ENCODE results near the gene EDEM3. TPM values are rescaled to one million over a fixed set of nuclear protein-coding genes. Genes with fewer than 3 reads are reported as not detected.

EDEM3 gene
- polyA plus RNA-seq, 1 donor from 2014 or later: 49.5 TPM

GRCh38 chr1:184660462-184661191, 94.0 kb downstream of the EDEM3 start:
- no peaks in the 10 kb centered on the region for H3K9me3 ChIP-seq (ENCODE audit: low read length)
- H3K27me3 ChIP-seq (ENCODE audit: insufficient read depth, low read depth, low read length): no peaks in the 10 kb centered on the region
- H4K20me1 ChIP-seq (ENCODE audit: insufficient read depth): no peaks in the 10 kb centered on the region
- no peaks in the 10 kb centered on the region for H3K79me2 ChIP-seq (replicated peaks; ENCODE audit: insufficient read depth, low read length)
- H3K27ac ChIP-seq (ENCODE audit: low read length): no peak overlapping the region
- H3K9me2 ChIP-seq (ENCODE audit: insufficient read depth, low read length): no peaks in the 10 kb centered on the region
- no peaks in the 10 kb centered on the region for H3K36me3 ChIP-seq (ENCODE audit: insufficient read depth, low read length)
- H3K9ac ChIP-seq (ENCODE audit: low read length): no peak overlapping the region
- H3F3A ChIP-seq (ENCODE audit: insufficient read depth, low read length, poor library complexity, severe bottlenecking): peaks cover 5% of the 10 kb centered on the region
- TF ChIP-seq TAF1 (IDR thresholded peaks at IDR 0.05; ENCODE audit: low read depth): no peak
- no peak for TF ChIP-seq SMC3 (conservative IDR thresholded peaks at IDR 0.05; ENCODE audit: poor library complexity)
- no peak for TF ChIP-seq MXI1 (conservative IDR thresholded peaks at IDR 0.05; ENCODE audit: poor library complexity, severe bottlenecking)
- TF ChIP-seq POLR2AphosphoS5 (IDR thresholded peaks at IDR 0.05): no peak
- TF ChIP-seq, protein P1, sequence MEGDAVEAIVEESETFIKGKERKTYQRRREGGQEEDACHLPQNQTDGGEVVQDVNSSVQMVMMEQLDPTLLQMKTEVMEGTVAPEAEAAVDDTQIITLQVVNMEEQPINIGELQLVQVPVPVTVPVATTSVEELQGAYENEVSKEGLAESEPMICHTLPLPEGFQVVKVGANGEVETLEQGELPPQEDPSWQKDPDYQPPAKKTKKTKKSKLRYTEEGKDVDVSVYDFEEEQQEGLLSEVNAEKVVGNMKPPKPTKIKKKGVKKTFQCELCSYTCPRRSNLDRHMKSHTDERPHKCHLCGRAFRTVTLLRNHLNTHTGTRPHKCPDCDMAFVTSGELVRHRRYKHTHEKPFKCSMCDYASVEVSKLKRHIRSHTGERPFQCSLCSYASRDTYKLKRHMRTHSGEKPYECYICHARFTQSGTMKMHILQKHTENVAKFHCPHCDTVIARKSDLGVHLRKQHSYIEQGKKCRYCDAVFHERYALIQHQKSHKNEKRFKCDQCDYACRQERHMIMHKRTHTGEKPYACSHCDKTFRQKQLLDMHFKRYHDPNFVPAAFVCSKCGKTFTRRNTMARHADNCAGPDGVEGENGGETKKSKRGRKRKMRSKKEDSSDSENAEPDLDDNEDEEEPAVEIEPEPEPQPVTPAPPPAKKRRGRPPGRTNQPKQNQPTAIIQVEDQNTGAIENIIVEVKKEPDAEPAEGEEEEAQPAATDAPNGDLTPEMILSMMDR (IDR thresholded peaks at IDR 0.05; ENCODE audit: poor library complexity, severe bottlenecking): no peak
- TF ChIP-seq EZH2 (IDR thresholded peaks at IDR 0.05; ENCODE audit: borderline replicate concordance, insufficient read depth, low read length, poor library complexity, severe bottlenecking): no peak
- TF ChIP-seq, protein P2, sequence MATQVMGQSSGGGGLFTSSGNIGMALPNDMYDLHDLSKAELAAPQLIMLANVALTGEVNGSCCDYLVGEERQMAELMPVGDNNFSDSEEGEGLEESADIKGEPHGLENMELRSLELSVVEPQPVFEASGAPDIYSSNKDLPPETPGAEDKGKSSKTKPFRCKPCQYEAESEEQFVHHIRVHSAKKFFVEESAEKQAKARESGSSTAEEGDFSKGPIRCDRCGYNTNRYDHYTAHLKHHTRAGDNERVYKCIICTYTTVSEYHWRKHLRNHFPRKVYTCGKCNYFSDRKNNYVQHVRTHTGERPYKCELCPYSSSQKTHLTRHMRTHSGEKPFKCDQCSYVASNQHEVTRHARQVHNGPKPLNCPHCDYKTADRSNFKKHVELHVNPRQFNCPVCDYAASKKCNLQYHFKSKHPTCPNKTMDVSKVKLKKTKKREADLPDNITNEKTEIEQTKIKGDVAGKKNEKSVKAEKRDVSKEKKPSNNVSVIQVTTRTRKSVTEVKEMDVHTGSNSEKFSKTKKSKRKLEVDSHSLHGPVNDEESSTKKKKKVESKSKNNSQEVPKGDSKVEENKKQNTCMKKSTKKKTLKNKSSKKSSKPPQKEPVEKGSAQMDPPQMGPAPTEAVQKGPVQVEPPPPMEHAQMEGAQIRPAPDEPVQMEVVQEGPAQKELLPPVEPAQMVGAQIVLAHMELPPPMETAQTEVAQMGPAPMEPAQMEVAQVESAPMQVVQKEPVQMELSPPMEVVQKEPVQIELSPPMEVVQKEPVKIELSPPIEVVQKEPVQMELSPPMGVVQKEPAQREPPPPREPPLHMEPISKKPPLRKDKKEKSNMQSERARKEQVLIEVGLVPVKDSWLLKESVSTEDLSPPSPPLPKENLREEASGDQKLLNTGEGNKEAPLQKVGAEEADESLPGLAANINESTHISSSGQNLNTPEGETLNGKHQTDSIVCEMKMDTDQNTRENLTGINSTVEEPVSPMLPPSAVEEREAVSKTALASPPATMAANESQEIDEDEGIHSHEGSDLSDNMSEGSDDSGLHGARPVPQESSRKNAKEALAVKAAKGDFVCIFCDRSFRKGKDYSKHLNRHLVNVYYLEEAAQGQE (IDR thresholded peaks at IDR 0.05; ENCODE audit: borderline replicate concordance): no peak
- no peak for TF ChIP-seq EP300 (conservative IDR thresholded peaks at IDR 0.05; ENCODE audit: poor library complexity, severe bottlenecking)
- TF ChIP-seq RAD21 (conservative IDR thresholded peaks at IDR 0.05): no peak
- H2AFZ ChIP-seq (ENCODE audit: low read depth, low read length): no peak overlapping the region
- H3K4me3 ChIP-seq (ENCODE audit: low read length): no peak overlapping the region
- H3K4me2 ChIP-seq (ENCODE audit: low read length): no peak overlapping the region

DNA sequence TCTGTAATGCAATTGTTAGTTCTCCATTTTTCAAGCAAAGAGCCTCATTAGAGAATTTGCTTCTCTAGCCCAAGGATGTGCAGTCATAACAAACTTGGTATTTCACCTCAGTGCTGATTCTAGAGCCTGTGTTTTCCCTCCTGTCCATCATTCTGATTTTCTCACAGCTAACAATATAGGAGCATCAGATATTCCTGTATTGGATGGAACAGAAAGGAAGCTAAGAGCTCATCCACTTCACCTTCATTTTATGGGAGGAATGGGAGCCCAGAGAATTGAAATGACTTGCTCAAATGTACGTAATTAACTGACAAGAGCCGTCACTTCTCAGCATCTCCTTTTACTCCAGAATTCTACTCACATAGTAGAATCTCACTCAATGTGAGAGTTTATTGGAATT, 96.6 kb downstream of the EDEM3 start:
- Histone ChIP-seq H3K36me3 (ENCODE audit: insufficient read depth, low read length) (no peaks in the 10 kb centered on the region), H2AFZ (ENCODE audit: low read depth, low read length) (no peak overlapping the region), H4K20me1 (ENCODE audit: insufficient read depth) (no peaks in the 10 kb centered on the region), H3F3A (ENCODE audit: insufficient read depth, low read length, poor library complexity, severe bottlenecking) (peaks cover 5% of the 10 kb centered on the region), H3K27me3 (ENCODE audit: insufficient read depth, low read depth, low read length) (no peaks in the 10 kb centered on the region), H3K9me2 (ENCODE audit: insufficient read depth, low read length) (no peaks in the 10 kb centered on the region), H3K9ac (ENCODE audit: low read length) (no peak overlapping the region), H3K79me2 (replicated peaks; ENCODE audit: insufficient read depth, low read length) (no peaks in the 10 kb centered on the region), H3K4me2 (ENCODE audit: low read length) (no peak overlapping the region), H3K27ac (ENCODE audit: low read length) (peak overlapping the region; percentile 53), H3K9me3 (ENCODE audit: low read length) (no peaks in the 10 kb centered on the region), H3K4me3 (ENCODE audit: low read length) (no peak overlapping the region)
- TF ChIP-seq EP300 (conservative IDR thresholded peaks at IDR 0.05; ENCODE audit: poor library complexity, severe bottlenecking): peak; percentile 93
- peak; percentile 98 for TF ChIP-seq POLR2AphosphoS5 (IDR thresholded peaks at IDR 0.05)
- TF ChIP-seq TAF1 (IDR thresholded peaks at IDR 0.05; ENCODE audit: low read depth): no peak
- no peak for TF ChIP-seq SMC3 (conservative IDR thresholded peaks at IDR 0.05; ENCODE audit: poor library complexity)
- TF ChIP-seq MXI1 (conservative IDR thresholded peaks at IDR 0.05; ENCODE audit: poor library complexity, severe bottlenecking): no peak
- no peak for TF ChIP-seq EZH2 (IDR thresholded peaks at IDR 0.05; ENCODE audit: borderline replicate concordance, insufficient read depth, low read length, poor library complexity, severe bottlenecking)
- TF ChIP-seq, protein P1 (IDR thresholded peaks at IDR 0.05; ENCODE audit: poor library complexity, severe bottlenecking): no peak
- TF ChIP-seq RAD21 (conservative IDR thresholded peaks at IDR 0.05): peak; percentile 17
- TF ChIP-seq, protein P2 (IDR thresholded peaks at IDR 0.05; ENCODE audit: borderline replicate concordance): peak; percentile 98
